ENCODE measurements around the gene ATG2B.
A peak's percentile ranks its signal among the peaks of the same experiment; 100 is the strongest.

ATG2B gene

DNA sequence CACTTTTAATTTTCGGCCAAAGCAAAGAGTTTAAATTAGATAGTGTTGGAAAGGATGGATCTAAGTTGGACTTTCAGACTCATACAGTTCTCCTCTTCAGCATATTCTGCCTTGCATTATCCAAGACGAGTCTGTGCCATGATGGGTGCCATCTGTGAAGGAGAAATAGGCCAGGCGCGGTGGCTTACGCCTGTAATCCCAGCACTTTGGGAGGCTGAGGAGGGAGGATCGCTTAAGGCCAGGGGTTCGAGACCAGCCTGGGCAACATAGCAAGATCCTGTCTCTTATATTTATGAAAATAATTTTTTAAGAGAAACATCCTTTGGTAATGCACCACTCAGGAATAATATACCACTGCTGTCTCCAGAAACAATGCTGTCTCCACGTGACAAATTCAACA is 35.3 kb upstream of the ATG2B start:
- H3K4me3 ChIP-seq (ENCODE audit: low read length in 2 of 2) = no peak overlapping the region
- H3K9me3 ChIP-seq (ENCODE audit: control insufficient read depth in 2 of 2, low read length in 2 of 2) = no peaks in the 10 kb centered on the region
- H3K27me3 ChIP-seq (ENCODE audit: control insufficient read depth in 2 of 2, insufficient read depth in 2 of 2, low read length in 2 of 2) = no peaks in the 10 kb centered on the region
- H3K27ac ChIP-seq (ENCODE audit: low read depth in 2 of 2, low read length in 2 of 2) = no peak overlapping the region
- no peaks in the 10 kb centered on the region for H3K36me3 ChIP-seq (ENCODE audit: control insufficient read depth in 2 of 2, insufficient read depth in 2 of 2, low read length in 2 of 2)
- H3K9ac ChIP-seq (ENCODE audit: low read depth in 1 of 2, low read length in 2 of 2) = no peak overlapping the region
- no peaks in the 10 kb centered on the region for H3K4me1 ChIP-seq (ENCODE audit: control insufficient read depth in 2 of 2, insufficient read depth in 2 of 2, low read length in 2 of 2)

DNA sequence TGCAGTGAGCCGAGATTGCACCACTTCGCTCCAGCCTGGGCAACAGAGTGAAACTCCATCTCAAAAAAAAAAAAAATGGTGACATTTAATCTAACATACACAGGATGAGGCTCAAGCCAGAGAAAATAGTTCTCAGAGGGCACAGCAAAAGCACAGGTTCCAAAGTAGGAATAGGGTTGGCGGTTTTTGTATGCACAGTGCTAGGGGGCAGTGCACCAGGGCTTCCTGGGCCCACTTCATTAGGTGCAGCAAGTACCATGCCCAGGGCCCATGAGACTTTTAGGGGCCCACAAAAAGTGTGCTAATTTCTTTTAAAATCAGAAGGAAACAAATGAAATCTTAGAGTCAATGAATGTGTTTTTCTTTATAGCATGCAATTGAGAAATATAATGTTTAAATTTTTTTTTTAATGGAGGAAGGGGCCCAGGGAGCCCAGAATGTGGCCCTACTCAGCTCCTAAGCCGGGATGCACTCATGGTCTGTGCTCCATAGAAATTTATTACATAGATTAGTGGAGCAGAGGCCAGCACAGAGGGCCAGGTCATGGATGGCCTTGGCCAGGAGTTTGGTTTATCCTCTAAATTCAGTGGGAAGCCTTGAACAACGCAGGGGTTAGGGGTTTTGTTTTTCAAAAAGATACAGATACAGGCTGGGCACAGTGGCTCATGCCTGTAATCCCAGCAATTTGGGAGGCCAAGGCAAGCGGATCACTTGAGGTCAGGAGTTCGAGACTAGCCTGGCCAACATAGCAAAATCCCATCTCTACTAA is 31.1 kb upstream of the ATG2B start:
- no peaks in the 10 kb centered on the region for H3K36me3 ChIP-seq (ENCODE audit: control insufficient read depth in 2 of 2, insufficient read depth in 2 of 2, low read length in 2 of 2)

DNA sequence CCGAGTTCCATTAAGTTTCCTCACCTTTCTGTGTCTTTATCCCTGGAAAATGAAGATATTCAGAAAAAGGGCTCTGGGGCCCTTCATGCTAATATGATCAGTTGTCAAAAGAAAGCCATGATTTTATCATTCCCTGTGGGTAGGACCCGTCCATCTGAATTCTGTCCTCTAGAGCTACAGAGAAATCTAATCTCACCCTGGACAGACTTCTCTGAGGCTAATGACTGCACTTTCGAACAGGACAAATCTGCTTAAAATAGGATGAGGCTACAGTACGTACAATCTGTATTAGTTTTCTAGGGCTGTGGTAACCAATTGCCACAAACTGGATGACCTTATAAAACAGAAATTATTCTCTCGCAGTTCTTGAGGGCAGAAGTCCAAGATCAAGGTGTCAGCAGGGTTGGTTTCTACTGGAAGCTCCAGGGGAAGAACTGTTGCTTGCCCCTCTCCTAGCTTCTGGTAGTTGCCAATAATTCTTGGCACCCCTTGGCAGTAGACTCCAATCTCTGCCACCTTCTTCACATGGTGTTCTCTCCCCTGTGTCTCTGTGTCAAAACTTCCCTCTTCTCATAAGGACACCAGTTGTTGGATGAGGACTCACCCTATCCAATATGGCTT is 30.0 kb upstream of the ATG2B start:
- no peak overlapping the region for H3K27ac ChIP-seq (ENCODE audit: low read depth in 2 of 2, low read length in 2 of 2)
- no peaks in the 10 kb centered on the region for H3K9me3 ChIP-seq (ENCODE audit: control insufficient read depth in 2 of 2, low read length in 2 of 2)
- no peak overlapping the region for H3K9ac ChIP-seq (ENCODE audit: low read depth in 1 of 2, low read length in 2 of 2)
- peak overlapping the region in 1 of 2 donors; percentile 82 for H3K4me3 ChIP-seq (ENCODE audit: low read length in 2 of 2)
- no peaks in the 10 kb centered on the region for H3K36me3 ChIP-seq (ENCODE audit: control insufficient read depth in 2 of 2, insufficient read depth in 2 of 2, low read length in 2 of 2)
- H3K27me3 ChIP-seq (ENCODE audit: control insufficient read depth in 2 of 2, insufficient read depth in 2 of 2, low read length in 2 of 2) = no peaks in the 10 kb centered on the region
- peaks cover 8 to 9% of the 10 kb centered on the region in 2 donors for H3K4me1 ChIP-seq (ENCODE audit: control insufficient read depth in 2 of 2, insufficient read depth in 2 of 2, low read length in 2 of 2)

More for the DNA sequence above, 31.1 kb upstream of the ATG2B start:
- Histone ChIP-seq H3K27ac (ENCODE audit: low read depth in 2 of 2, low read length in 2 of 2) (no peak overlapping the region), H3K4me3 (ENCODE audit: low read length in 2 of 2) (no peak overlapping the region), H3K27me3 (ENCODE audit: control insufficient read depth in 2 of 2, insufficient read depth in 2 of 2, low read length in 2 of 2) (no peaks in the 10 kb centered on the region), H3K9me3 (ENCODE audit: control insufficient read depth in 2 of 2, low read length in 2 of 2) (no peaks in the 10 kb centered on the region), H3K9ac (ENCODE audit: low read depth in 1 of 2, low read length in 2 of 2) (no peak overlapping the region), H3K4me1 (ENCODE audit: control insufficient read depth in 2 of 2, insufficient read depth in 2 of 2, low read length in 2 of 2) (peaks cover 8 to 9% of the 10 kb centered on the region in 2 donors)

DNA sequence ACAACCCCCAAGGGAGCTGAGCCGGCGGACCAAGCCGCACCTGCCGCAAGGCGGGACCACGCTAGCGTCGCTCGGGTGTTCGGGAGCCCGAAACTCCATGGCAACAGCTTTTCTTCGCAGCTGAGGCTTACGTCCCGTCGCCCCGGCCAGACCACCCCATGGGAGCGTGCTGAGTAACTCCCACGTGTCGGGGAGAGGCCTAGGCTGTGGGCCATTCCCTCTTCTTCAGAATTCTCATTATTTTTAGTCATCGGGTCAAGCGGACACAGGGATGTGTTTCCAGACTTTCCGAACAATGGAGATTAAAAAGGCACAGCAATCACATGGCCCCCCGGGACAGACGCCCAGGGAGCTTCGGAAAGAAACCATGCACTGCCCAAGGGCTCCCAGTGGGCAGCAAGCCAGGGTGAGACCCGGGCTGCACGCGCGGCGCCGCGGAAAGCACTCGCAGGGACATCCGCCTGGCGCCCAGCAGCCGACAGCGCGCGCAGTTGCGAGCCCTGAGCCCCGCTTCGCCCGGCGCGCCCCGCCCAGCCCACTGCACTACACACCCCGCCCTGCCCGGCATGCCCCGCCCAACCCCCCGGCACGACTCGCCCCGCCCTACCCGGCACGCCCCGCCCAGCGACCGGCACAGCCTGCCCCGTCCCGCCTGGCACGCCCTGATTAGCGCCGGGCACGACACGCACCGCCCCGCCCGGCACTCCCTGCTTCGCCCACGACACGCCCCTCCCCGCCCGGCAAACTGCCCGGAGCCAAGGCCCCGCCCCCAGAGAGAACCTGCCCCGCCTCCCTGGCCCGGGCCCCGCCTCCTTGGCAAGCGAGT is 28.4 kb upstream of the ATG2B start:
- H3K9me3 ChIP-seq (ENCODE audit: control insufficient read depth in 2 of 2, low read length in 2 of 2) = no peaks in the 10 kb centered on the region
- peaks cover 4 to 9% of the 10 kb centered on the region in 2 donors for H3K36me3 ChIP-seq (ENCODE audit: control insufficient read depth in 2 of 2, insufficient read depth in 2 of 2, low read length in 2 of 2)
- H3K9ac ChIP-seq (ENCODE audit: low read depth in 1 of 2, low read length in 2 of 2) = peak overlapping the region; percentile 68 to 87
- H3K27ac ChIP-seq (ENCODE audit: low read depth in 2 of 2, low read length in 2 of 2) = peak overlapping the region; percentile 80 to 84
- peaks cover 8 to 9% of the 10 kb centered on the region in 2 donors for H3K4me1 ChIP-seq (ENCODE audit: control insufficient read depth in 2 of 2, insufficient read depth in 2 of 2, low read length in 2 of 2)
- peak overlapping the region; percentile 80 to 89 for H3K4me3 ChIP-seq (ENCODE audit: low read length in 2 of 2)
- H3K27me3 ChIP-seq (ENCODE audit: control insufficient read depth in 2 of 2, insufficient read depth in 2 of 2, low read length in 2 of 2) = no peaks in the 10 kb centered on the region

DNA sequence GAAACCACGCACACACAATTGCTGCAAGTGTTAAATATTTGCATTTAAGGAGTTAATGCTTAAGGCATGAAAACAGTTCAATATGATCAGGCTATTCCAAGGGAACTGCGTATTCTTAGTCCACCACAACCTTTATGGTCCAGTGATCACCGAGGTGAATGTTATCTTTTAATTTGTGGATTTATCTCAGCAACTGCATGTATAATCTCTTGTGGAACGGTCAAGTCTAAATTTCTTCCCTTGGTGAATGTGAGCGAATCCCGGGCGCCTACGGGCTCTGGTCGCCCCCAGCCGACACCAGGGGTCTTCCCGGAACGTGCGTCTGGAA is 27.8 kb upstream of the ATG2B start:
- Histone ChIP-seq H3K27me3 (ENCODE audit: control insufficient read depth in 2 of 2, insufficient read depth in 2 of 2, low read length in 2 of 2) (no peaks in the 10 kb centered on the region), H3K27ac (ENCODE audit: low read depth in 2 of 2, low read length in 2 of 2) (peak overlapping the region in 1 of 2 donors; percentile 81), H3K9me3 (ENCODE audit: control insufficient read depth in 2 of 2, low read length in 2 of 2) (no peaks in the 10 kb centered on the region), H3K36me3 (ENCODE audit: control insufficient read depth in 2 of 2, insufficient read depth in 2 of 2, low read length in 2 of 2) (peaks cover 10% of the 10 kb centered on the region in 2 donors), H3K4me3 (ENCODE audit: low read length in 2 of 2) (peak overlapping the region; percentile 80 to 89), H3K9ac (ENCODE audit: low read depth in 1 of 2, low read length in 2 of 2) (peak overlapping the region; percentile 68 to 76), H3K4me1 (ENCODE audit: control insufficient read depth in 2 of 2, insufficient read depth in 2 of 2, low read length in 2 of 2) (peaks cover 8 to 9% of the 10 kb centered on the region in 2 donors)

DNA sequence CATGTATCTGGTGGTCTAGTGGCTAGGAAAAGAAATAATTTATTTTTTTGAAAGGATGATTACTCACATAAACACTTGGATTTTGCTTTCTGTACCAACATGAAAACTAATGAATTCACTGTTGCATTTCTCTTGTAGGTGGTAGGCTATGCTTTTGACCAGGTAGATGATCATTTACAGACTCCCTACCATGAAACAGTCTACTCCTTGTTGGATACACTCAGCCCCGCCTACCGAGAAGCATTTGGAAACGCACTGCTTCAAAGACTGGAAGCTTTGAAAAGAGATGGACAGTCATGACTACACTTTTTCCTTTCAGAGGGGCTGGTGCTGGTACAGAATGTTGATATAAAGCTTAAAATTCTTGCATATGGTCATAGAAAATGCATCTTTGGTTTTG is 22.2 kb upstream of the ATG2B start:
- Histone ChIP-seq H3K27me3 (ENCODE audit: control insufficient read depth in 2 of 2, insufficient read depth in 2 of 2, low read length in 2 of 2) (no peaks in the 10 kb centered on the region), H3K4me3 (ENCODE audit: low read length in 2 of 2) (no peak overlapping the region), H3K36me3 (ENCODE audit: control insufficient read depth in 2 of 2, insufficient read depth in 2 of 2, low read length in 2 of 2) (peaks cover 30 to 32% of the 10 kb centered on the region in 2 donors), H3K27ac (ENCODE audit: low read depth in 2 of 2, low read length in 2 of 2) (no peak overlapping the region), H3K4me1 (ENCODE audit: control insufficient read depth in 2 of 2, insufficient read depth in 2 of 2, low read length in 2 of 2) (no peaks in the 10 kb centered on the region), H3K9ac (ENCODE audit: low read depth in 1 of 2, low read length in 2 of 2) (no peak overlapping the region), H3K9me3 (ENCODE audit: control insufficient read depth in 2 of 2, low read length in 2 of 2) (no peaks in the 10 kb centered on the region)

DNA sequence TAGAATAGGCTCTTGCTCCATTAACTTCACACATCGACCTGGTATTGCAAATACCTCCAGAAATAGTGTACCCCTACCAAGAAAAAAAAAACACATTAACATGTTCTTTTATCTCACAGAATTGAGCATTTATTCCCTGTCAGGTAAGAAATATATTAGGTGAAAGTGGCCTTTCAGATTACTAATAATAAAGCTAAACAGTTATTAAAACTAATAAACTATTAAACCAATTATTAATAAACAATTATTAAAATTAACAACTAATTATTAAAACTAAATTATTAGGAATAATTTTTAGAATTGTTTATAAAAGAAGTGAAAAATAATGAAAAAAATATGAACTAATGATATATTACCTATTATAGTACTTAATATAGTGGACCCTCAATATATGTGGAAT is 21.6 kb upstream of the ATG2B start:
- no peaks in the 10 kb centered on the region for H3K4me1 ChIP-seq (ENCODE audit: control insufficient read depth in 2 of 2, insufficient read depth in 2 of 2, low read length in 2 of 2)
- peaks cover 30 to 32% of the 10 kb centered on the region in 2 donors for H3K36me3 ChIP-seq (ENCODE audit: control insufficient read depth in 2 of 2, insufficient read depth in 2 of 2, low read length in 2 of 2)
- no peak overlapping the region for H3K27ac ChIP-seq (ENCODE audit: low read depth in 2 of 2, low read length in 2 of 2)
- no peak overlapping the region for H3K4me3 ChIP-seq (ENCODE audit: low read length in 2 of 2)
- H3K9me3 ChIP-seq (ENCODE audit: control insufficient read depth in 2 of 2, low read length in 2 of 2) = no peaks in the 10 kb centered on the region
- no peak overlapping the region for H3K9ac ChIP-seq (ENCODE audit: low read depth in 1 of 2, low read length in 2 of 2)
- H3K27me3 ChIP-seq (ENCODE audit: control insufficient read depth in 2 of 2, insufficient read depth in 2 of 2, low read length in 2 of 2) = no peaks in the 10 kb centered on the region

DNA sequence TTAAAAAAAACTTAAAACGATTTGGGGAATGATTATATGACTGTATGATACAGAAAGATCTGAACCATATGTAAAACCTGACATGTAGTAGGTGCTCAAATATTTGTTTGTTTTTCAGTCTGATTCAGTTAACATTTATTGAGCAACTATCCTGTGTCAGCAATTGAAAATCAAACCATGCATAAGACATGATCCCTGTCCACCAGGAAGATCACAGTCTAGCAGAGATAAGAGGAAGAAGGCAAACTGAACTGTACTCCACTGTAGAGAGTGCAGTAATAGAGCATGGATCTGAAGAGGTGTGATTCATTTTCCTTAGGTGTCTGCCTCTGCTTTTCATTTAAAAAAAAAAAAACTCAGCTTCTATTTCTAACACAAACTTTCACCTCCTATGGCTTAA is 20.9 kb upstream of the ATG2B start:
- H3K9me3 ChIP-seq (ENCODE audit: control insufficient read depth in 2 of 2, low read length in 2 of 2) = no peaks in the 10 kb centered on the region
- no peak overlapping the region for H3K27ac ChIP-seq (ENCODE audit: low read depth in 2 of 2, low read length in 2 of 2)
- H3K36me3 ChIP-seq (ENCODE audit: control insufficient read depth in 2 of 2, insufficient read depth in 2 of 2, low read length in 2 of 2) = peaks cover 30 to 32% of the 10 kb centered on the region in 2 donors
- H3K4me1 ChIP-seq (ENCODE audit: control insufficient read depth in 2 of 2, insufficient read depth in 2 of 2, low read length in 2 of 2) = no peaks in the 10 kb centered on the region
- no peaks in the 10 kb centered on the region for H3K27me3 ChIP-seq (ENCODE audit: control insufficient read depth in 2 of 2, insufficient read depth in 2 of 2, low read length in 2 of 2)
- no peak overlapping the region for H3K9ac ChIP-seq (ENCODE audit: low read depth in 1 of 2, low read length in 2 of 2)
- H3K4me3 ChIP-seq (ENCODE audit: low read length in 2 of 2) = no peak overlapping the region

DNA sequence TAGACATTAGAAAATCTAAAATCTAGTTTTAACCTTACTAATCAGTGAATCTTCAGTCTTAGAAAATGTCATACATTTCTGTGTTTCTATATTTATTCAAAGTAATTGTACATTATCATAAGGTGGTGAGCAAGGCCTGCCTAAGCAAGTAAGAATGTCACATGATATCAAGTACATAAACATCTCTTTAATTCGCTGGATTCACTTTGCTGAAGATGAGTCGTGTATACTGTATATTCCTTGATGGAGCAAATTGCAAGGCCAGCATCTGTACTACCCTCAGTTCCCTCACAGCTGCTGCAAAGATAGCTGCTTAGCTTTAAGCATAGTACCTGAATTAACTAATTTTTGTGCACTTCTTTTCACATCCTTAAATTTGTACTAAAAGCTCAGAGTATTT is 20.3 kb upstream of the ATG2B start:
- H3K27ac ChIP-seq (ENCODE audit: low read depth in 2 of 2, low read length in 2 of 2) = no peak overlapping the region
- no peaks in the 10 kb centered on the region for H3K4me1 ChIP-seq (ENCODE audit: control insufficient read depth in 2 of 2, insufficient read depth in 2 of 2, low read length in 2 of 2)
- no peaks in the 10 kb centered on the region for H3K9me3 ChIP-seq (ENCODE audit: control insufficient read depth in 2 of 2, low read length in 2 of 2)
- no peak overlapping the region for H3K9ac ChIP-seq (ENCODE audit: low read depth in 1 of 2, low read length in 2 of 2)
- peaks cover 30 to 32% of the 10 kb centered on the region in 2 donors for H3K36me3 ChIP-seq (ENCODE audit: control insufficient read depth in 2 of 2, insufficient read depth in 2 of 2, low read length in 2 of 2)
- no peaks in the 10 kb centered on the region for H3K27me3 ChIP-seq (ENCODE audit: control insufficient read depth in 2 of 2, insufficient read depth in 2 of 2, low read length in 2 of 2)
- H3K4me3 ChIP-seq (ENCODE audit: low read length in 2 of 2) = no peak overlapping the region

DNA sequence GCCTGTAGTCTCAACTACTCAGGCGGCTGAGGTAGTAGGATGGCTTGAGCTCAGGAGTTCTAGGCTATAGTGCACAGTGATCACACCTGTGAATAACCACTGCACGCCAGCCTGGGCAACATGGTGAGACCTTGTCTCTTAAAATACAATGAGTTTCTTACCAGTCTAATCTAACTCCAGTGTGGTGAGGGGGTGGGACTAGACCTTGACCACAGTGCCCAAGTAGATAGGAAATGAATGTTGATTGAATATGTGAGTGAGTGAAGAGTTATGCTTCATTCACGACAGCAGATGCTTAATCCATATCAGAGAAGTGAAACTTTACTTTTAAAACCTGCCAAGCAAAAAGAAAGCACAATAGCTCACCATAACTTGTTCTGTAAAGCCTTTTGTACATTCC is 17.6 kb upstream of the ATG2B start:
- peaks cover 18 to 20% of the 10 kb centered on the region in 2 donors for H3K36me3 ChIP-seq (ENCODE audit: control insufficient read depth in 2 of 2, insufficient read depth in 2 of 2, low read length in 2 of 2)
- H3K27ac ChIP-seq (ENCODE audit: low read depth in 2 of 2, low read length in 2 of 2) = no peak overlapping the region
- H3K4me3 ChIP-seq (ENCODE audit: low read length in 2 of 2) = no peak overlapping the region
- H3K9ac ChIP-seq (ENCODE audit: low read depth in 1 of 2, low read length in 2 of 2) = no peak overlapping the region
- H3K27me3 ChIP-seq (ENCODE audit: control insufficient read depth in 2 of 2, insufficient read depth in 2 of 2, low read length in 2 of 2) = no peaks in the 10 kb centered on the region
- H3K4me1 ChIP-seq (ENCODE audit: control insufficient read depth in 2 of 2, insufficient read depth in 2 of 2, low read length in 2 of 2) = peaks cover 2 to 6% of the 10 kb centered on the region in 2 donors
- H3K9me3 ChIP-seq (ENCODE audit: control insufficient read depth in 2 of 2, low read length in 2 of 2) = no peaks in the 10 kb centered on the region

All from mucosa of rectum (tissue), 2 donors.